Adrenal gland (tissue), 5 donors: ENCODE data around the gene AUTS2.

ENCODE experiments used
- POLR2A ChIP-seq, 2 donors: fragments of 450-650 bp; IDR thresholded peaks; one replicate each; pipeline ENCODE4 v1.6.1; 2017; ENCODE audit warnings: antibody characterized with exemption in 2 of 2, mild to moderate bottlenecking in 2 of 2, moderate library complexity in 1 of 2
- TF ChIP-seq, protein P1 (sequence below), 6 experiments: fragments of 450-650 bp in 4 of 6; fragments of 200-600 bp in 2 of 6; sonication (generic) in 1 of 6; IDR thresholded peaks; 1 replicate in 5 of 6; 2 replicates in 1 of 6; pipeline versions ENCODE4 v1.5.1 to v1.8.0; 2016 to 2021; ENCODE audit warnings: antibody characterized with exemption in 6 of 6, mild to moderate bottlenecking in 2 of 6, moderate library complexity in 1 of 6
- donor health status: DM: no; HTN: no; CAD: no.

DNA sequence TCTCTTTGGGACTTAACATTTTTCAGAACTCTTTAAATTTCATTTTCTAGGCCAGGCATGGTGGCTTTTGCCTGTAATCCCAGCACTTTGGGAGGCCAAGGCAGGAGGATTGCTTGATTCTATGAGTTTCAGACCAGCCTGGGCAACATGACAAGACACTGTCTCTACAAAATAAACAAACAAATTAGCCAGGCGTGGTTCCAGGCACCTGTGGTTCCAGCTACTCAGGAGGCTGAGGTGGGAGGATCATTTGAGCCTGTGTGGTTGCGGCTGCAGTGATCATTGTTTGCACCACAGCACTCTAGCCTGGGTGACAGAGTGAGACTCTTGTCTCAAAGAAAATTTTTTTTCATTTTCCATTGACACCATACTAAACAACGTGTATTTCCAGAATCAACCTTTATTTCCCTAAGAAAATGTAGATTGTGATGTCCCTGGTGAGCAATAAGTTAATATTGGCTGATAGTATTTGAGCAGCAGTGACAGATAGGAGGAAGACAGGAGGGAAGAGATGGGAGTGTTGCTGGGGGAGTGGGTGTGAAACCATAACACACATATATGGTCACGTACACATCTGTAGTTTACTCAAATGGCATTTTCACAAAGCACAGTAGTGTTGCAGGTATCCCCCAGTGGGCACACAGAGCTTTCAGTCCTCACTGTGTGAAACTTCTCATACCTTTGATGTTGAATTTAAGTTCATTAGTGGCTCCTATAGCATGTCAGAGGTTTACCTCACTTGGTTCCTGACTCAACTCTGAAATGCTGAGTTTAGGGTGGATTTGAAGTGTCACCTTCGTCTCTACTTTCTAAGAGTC lies 205.6 kb downstream of the AUTS2 start:
- TF ChIP-seq, protein P1, sequence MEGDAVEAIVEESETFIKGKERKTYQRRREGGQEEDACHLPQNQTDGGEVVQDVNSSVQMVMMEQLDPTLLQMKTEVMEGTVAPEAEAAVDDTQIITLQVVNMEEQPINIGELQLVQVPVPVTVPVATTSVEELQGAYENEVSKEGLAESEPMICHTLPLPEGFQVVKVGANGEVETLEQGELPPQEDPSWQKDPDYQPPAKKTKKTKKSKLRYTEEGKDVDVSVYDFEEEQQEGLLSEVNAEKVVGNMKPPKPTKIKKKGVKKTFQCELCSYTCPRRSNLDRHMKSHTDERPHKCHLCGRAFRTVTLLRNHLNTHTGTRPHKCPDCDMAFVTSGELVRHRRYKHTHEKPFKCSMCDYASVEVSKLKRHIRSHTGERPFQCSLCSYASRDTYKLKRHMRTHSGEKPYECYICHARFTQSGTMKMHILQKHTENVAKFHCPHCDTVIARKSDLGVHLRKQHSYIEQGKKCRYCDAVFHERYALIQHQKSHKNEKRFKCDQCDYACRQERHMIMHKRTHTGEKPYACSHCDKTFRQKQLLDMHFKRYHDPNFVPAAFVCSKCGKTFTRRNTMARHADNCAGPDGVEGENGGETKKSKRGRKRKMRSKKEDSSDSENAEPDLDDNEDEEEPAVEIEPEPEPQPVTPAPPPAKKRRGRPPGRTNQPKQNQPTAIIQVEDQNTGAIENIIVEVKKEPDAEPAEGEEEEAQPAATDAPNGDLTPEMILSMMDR (IDR thresholded peaks at IDR 0.05) = no peak
- no peak for TF ChIP-seq POLR2A (IDR thresholded peaks at IDR 0.05)
